GM15510 (cell line): Measurements from ENCODE around the gene BICD1.

Source experiments
- POLR2A ChIP-seq: IDR thresholded peaks from 3 replicates; pipeline ENCODE4 v1.6.1; 2011; ENCODE audit warnings: borderline replicate concordance; ENCODE audit not compliant: insufficient read length; ENCODE audit errors: extremely low read depth

Gene BICD1

GRCh38 chr12:32149489-32149888 is 42.8 kb downstream of the BICD1 start:
- no peak for TF ChIP-seq POLR2A

GRCh38 chr12:32151086-32151485 is 44.4 kb downstream of the BICD1 start:
- no peak for TF ChIP-seq POLR2A

- TF ChIP-seq POLR2A: no peak
These were observed 44.9 kb downstream of the BICD1 start for GRCh38 chr12:32151552-32151951.

- TF ChIP-seq POLR2A: no peak
These were observed 48.4 kb downstream of the BICD1 start for GRCh38 chr12:32155041-32155440.

GRCh38 chr12:32155961-32156529 is 49.4 kb downstream of the BICD1 start:
- TF ChIP-seq POLR2A: no peak

- no peak for TF ChIP-seq POLR2A
These were observed 51.9 kb downstream of the BICD1 start for GRCh38 chr12:32158525-32158924.

- no peak for TF ChIP-seq POLR2A
These were observed 52.7 kb downstream of the BICD1 start for GRCh38 chr12:32159381-32159780.

GRCh38 chr12:32159925-32160324 is 53.3 kb downstream of the BICD1 start:
- no peak for TF ChIP-seq POLR2A

GRCh38 chr12:32161058-32161457 is 54.4 kb downstream of the BICD1 start:
- TF ChIP-seq POLR2A: no peak

- TF ChIP-seq POLR2A: no peak
These were observed 56.9 kb downstream of the BICD1 start for GRCh38 chr12:32163596-32163995.

GRCh38 chr12:32166510-32166909 is 59.9 kb downstream of the BICD1 start:
- TF ChIP-seq POLR2A: no peak

GRCh38 chr12:32170437-32170998 is 63.9 kb downstream of the BICD1 start:
- TF ChIP-seq POLR2A: no peak

GRCh38 chr12:32171211-32171610 is 64.6 kb downstream of the BICD1 start:
- no peak for TF ChIP-seq POLR2A

- TF ChIP-seq POLR2A: no peak
These were observed 70.0 kb downstream of the BICD1 start for GRCh38 chr12:32176606-32177005.

- TF ChIP-seq POLR2A: no peak
These were observed 71.8 kb downstream of the BICD1 start for GRCh38 chr12:32178341-32179010.

GRCh38 chr12:32179011-32179395 is 72.4 kb downstream of the BICD1 start:
- no peak for TF ChIP-seq POLR2A
